GM18519 (cell line): Measurements from ENCODE around the gene TBC1D22A.

Experiments used
- ATAC-seq: cut with Tn5 transposase; IDR thresholded peaks from one replicate; pipeline ENCODE4 v1.9.1; 2021; ENCODE audit warnings: mild to moderate bottlenecking, moderate library complexity; ENCODE audit not compliant: unreplicated experiment, low FRiP score

Gene TBC1D22A

GRCh38 chr22:47152236-47152635, 389.8 kb downstream of the TBC1D22A start:
- no peak for ATAC-seq

GRCh38 chr22:47152938-47153337, 390.5 kb downstream of the TBC1D22A start:
- ATAC-seq, result no peak

GRCh38 chr22:47153854-47154525, 391.5 kb downstream of the TBC1D22A start:
- ATAC-seq, result no peak

DNA sequence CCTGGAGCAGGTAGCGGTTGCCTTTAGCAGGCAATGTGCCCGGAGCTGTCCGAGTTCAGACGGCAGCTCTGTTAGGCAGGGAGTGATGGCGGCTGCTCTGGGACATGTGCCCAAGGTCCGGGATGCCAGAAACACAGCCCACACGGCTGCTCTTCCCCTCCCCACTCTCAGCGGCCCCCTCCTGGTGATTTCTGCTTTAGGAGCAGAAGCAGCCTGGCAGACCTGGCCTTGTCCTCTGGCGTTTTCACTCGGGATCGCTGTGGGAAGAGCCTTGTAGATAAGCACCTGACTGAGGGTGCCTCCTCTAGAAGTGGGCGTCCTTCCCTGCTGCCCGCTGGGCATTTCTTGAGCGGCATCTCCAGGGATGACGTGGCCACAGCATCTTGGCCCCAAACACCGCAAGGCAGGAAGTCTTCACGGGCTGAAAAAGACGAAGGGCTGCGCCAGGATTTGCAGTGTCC, 392.2 kb downstream of the TBC1D22A start:
- ATAC-seq, result no peak

DNA sequence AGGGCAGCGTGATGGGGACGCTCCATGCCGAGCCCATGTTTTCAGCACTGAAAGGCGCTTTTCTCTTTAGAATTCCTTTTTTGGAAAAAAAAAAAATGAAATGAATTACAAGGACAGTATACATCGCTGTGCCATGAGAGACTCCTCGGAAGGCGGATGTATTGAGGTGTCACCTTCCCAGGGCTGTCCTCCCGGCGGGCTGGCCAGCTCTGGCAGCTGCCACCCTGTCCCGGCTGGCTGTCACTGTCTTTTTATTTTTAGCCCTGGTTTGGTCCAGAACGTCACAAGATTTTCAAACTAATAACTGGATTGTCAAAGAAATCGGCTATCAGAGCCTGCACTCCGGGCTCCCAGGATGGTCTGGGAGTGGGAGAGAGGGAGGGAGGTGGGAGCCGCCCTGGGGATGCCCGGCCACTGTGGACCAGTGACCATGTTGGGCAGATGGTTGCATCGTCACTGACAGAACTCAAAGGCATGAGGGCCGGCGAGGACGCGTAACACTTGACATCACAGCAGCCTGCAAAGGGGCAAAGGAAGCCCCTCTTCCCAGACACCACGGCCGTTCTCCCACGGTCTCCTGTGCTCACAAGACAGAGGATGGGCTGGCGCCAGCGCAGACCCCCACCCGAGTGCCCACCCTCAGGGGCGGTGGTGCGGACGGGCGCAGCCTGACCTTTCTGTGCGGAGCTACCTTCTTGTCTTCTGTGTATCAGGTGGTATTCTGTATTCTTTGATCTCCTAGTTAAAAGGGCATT, 392.9 kb downstream of the TBC1D22A start:
- no peak for ATAC-seq

- no peak for ATAC-seq
Measured at GRCh38 chr22:47155912-47156311, 393.5 kb downstream of the TBC1D22A start.

DNA sequence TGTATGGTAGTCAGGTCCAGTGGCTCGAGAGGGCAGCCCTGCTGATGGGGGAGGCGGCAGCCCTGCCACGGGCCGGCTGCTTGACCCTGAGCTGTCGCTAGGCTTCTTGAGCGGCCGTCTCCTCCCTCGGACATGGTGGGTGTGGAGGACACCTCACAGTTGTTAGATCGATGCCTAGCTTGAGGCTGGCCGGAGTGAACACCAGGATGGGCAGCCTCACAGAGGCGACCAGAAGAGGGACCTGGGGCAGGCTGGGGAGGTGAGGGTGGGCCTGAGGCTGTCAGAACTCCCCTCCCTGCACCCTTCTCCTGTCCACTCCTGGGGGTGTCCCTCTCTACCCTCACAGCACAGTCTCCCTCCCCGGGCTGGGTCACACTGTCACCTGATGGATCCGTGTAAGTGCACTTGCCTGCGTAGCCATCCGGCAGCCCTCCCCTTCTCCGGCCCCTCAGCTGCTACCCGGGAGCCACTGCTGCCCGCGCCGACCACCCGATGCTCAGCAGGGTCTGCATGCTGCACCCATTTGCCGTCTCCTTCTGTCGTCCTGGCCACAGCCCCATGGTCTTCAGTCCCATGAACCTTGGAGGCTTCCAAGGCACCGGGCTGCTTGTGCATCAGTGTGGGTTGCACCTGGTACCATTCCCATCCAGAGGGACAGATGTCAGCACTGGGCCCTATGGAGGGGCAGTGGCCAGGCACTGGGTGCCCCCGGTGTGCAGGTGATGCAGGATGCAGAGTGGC, 394.1 kb downstream of the TBC1D22A start:
- ATAC-seq, result no peak

DNA sequence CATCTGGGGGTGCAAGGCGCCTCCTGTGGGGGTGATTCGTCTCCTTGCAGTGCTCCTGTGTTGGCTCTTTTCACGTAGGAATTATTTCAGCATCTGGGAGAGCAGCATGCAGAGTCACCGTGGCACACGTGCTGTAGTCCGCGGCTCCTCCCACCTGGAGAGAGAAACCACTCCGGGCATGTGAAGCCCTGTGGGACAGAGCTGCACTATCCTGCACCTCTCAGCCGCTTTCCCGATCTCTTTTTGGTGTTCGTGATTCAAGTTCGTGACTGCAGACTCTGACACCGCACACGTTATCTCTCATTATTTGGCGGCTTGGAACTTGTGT, 394.6 kb downstream of the TBC1D22A start:
- no peak for ATAC-seq

DNA sequence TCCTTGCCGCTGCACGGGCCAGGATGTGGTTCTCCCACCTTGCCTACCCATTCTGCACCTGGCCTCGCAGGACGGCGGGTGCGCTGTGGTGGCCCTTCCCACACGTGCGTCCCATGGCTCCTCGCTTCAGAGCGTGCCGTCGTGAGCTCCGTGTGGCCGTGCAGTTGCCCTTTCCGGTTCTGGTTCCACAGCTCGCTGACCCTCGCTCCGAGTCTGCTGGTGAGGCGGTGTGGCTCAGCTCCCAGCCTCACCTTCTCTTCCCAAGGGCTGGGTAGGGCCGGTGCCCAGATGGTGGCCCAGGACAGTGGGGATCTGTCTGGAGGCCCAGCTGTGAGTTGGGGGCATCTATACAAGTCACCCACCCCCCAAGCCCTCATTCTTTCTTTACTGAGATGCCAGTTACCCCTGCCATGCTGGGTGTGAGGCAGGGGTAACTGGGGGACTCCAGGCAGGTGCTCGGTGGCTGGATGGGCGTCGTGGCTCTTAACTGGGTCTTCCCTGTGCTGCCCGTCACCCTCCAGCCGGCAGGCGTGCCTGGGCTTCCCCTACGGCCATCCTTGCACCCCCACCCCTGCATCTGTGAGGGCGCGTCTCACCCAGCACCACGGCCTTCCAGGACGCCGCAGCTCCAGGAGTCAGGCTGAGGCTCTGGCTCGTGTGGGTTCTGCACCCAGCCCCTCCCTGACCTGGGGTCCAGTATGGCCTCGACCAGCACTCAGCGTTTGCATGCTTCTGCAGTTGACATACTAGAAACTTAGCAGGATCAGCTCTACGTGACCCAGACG, 395.2 kb downstream of the TBC1D22A start:
- ATAC-seq, result no peak

DNA sequence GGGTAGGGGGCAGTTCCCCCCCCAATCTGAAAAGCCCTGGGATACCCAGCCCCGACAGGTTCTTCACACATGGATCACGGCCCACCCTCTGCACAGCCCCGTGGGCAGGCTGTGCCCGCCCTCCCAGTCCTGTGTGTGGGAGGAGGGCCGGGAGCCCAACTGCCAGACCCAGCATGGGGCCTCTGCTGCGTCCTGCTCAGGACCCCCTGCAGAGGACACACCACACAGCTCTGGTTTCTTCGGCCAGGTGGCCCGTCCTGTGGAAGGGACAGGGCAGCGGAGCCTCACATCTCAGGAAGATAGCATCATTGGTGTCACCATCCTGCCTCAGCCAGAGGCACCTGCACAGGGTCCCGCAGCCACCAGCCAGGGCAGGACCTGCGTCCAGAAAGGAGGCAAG, 396.0 kb downstream of the TBC1D22A start:
- no peak for ATAC-seq

- ATAC-seq, result no peak
Measured at GRCh38 chr22:47159592-47159991, 397.1 kb downstream of the TBC1D22A start.

DNA sequence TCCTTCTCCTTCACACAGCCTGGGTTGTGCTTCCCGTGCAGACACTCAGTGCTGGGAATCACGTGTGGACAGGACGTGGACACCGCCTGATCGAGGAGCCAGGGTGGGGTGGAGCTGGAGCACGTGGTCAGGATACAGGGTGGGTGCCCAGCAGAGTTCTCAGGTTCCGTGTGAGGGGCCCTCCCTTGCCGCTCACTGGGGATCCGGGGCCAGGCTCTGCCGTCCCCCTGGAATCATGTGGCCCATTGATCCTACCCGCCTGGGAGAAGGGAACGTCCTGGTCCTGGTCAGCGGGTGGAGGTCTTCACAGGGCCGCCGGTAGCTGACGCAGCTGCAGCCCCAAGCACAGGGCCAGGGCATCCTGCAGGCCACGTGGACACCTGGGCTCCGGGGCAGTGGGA, 397.7 kb downstream of the TBC1D22A start:
- ATAC-seq, result no peak

DNA sequence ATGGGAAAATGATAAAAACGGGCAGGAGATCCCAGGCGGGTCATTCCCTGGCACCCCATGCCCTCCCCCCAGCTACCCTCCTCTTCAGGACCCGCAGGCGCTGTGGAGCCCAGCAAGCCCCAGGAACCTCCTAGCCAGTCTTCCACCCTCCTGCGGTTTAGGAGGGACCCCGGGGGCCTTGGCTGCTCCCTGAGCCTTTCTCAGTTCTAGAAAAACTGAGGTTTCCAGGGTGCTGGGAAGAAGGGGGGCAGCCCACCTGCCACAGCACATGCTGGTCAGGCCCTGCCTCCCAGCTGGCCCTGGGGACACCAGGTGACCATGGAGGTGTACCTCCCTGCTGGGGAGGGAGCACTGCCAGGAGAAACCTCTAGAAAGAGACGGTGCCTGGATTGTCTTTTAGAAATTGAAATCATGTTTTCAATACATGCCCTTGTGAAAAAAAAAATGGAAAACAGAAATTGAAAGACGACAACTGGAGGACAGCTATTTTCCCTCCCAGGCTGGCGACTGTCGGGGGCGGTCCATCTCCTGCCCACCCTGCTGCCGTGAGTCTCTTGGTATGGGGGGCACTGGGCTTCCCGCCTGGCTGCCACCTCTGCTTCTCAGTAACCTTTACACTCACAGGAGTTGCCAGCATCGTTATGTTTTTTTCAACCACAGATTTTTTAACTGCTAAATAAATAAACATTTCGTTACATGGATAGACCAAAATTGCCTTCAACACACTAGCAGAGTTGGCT, 398.5 kb downstream of the TBC1D22A start:
- ATAC-seq, result no peak

- ATAC-seq, result no peak
Measured at GRCh38 chr22:47161631-47162030, 399.2 kb downstream of the TBC1D22A start.

- ATAC-seq, result no peak
Measured at GRCh38 chr22:47162865-47163264, 400.4 kb downstream of the TBC1D22A start.

DNA sequence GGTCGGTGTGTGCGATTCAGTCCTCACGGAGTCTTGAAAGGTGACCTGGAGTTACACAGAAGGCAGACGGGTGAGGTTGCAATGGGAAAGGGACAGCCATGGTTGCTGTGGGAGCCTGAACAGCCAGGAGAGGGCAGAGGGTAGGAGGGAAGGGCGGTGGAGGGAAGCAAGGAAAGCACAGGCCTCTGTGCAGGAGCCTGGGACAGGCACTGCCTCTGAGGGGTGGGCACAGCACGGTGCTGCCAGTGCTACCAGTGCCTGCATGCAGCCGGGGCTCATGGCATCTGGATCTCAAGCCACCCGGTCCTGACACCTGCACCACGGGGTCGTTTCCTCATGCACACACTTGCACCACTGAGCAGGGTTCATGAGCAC, 401.0 kb downstream of the TBC1D22A start:
- no peak for ATAC-seq

GRCh38 chr22:47163856-47164513, 401.5 kb downstream of the TBC1D22A start:
- no peak for ATAC-seq

GRCh38 chr22:47164514-47165337, 402.3 kb downstream of the TBC1D22A start:
- ATAC-seq, result no peak
